ENCODE results near the gene OR4D1.
A peak's percentile ranks its signal among the peaks of the same experiment; 100 is the strongest.

Gene OR4D1

DNA sequence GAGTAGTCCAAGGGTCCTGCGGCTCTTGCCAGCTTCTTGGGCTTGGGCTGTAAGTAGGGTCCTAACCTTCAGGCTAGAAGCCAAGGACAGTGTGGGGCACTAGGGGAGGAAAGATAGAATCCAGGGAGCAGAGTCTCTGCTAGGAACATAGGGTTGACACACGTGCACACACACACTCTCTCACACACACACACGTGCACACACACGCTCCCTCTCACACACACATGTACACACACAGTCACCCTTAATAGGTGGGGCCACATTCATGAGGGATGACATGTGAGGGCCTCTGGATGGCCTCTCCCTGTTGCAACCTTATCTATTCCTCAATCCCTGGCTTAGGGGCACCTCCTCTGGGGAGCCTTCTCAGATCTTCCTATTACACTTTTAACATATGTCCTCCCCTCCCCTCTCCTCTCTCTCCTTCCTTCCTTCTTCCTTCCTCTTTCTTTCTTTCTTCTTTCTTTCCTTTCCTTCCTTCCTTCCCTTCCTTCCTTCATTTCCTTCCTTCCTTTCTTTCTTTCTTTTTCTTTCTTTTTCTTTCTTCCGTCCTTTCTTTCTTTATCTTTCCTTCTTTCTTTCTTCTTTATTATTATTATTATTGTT, 47.4 kb downstream of the OR4D1 start:
- no peak for DNase-seq

DNA sequence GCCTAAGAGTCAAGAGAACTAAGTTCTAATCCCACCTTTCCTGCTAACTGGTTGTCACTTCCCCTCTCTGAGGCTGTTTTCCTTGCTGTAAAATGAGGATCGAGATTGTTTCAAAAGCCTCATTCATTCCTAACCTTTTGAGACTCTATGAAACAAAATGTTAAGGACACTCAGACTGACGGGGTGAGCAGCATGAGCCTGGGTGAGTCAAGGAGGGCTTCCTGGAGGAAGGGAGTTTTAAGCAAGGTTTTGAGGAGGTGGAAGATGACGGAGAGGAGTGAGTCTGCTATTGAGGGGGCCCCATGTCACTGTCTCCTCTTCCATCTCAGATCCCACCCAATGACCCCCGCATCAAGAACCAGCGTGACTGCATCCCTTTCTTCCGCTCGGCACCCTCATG, 48.4 kb downstream of the OR4D1 start:
- DNase-seq: no peak

- DNase-seq: peak in 1 of 2 donors; percentile 28
Observed at GRCh38 chr17:58200024-58200633, 51.9 kb downstream of the OR4D1 start.

- no peak for DNase-seq
Observed at GRCh38 chr17:58202859-58203258, 54.7 kb downstream of the OR4D1 start.

DNA sequence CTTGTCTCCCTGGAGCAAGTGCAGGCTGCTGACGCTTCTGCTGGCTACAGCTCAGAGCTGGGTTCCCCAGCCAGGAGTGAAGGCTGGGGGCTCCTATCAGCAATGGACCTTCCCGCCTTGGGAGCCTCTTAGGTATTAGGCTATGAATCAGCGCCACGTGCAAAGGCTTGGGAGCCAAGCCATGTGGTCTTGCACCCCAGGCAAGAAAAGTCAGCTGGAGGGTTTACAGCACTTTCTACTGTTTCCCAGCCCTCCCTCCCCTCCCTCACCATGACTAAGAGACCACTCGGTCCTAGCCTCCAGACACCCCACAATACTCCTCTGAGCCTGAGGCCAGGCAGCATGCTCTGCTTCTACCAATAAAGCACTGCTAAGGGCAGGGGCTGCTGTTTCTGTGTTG, 56.6 kb downstream of the OR4D1 start:
- DNase-seq: no peak

DNA sequence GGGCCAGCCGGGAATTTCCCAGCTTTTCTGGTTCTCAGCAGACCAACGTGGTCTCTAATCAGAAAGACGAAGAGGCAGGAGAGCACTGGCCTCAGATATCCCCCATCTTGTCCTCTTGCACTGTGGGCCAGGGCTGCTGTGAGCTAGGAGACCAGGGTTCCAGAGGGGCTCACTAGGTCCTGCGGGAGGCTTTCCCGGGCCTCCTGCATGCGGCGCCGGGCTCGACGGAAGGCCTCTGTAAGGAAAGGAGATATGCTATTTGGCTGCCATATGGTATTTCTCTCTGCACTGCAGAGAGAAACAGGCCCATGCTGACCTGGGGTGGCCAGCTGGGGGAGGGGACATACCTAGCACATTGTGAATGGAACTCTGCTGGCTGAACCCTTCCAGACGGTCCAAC, 57.8 kb downstream of the OR4D1 start:
- no peak for DNase-seq

- DNase-seq: no peak
Observed at GRCh38 chr17:58207451-58207850, 59.3 kb downstream of the OR4D1 start.

- no peak for DNase-seq
Observed at GRCh38 chr17:58208344-58208743, 60.2 kb downstream of the OR4D1 start.
